Measurements from ENCODE around the gene DES.

Gene DES

DNA sequence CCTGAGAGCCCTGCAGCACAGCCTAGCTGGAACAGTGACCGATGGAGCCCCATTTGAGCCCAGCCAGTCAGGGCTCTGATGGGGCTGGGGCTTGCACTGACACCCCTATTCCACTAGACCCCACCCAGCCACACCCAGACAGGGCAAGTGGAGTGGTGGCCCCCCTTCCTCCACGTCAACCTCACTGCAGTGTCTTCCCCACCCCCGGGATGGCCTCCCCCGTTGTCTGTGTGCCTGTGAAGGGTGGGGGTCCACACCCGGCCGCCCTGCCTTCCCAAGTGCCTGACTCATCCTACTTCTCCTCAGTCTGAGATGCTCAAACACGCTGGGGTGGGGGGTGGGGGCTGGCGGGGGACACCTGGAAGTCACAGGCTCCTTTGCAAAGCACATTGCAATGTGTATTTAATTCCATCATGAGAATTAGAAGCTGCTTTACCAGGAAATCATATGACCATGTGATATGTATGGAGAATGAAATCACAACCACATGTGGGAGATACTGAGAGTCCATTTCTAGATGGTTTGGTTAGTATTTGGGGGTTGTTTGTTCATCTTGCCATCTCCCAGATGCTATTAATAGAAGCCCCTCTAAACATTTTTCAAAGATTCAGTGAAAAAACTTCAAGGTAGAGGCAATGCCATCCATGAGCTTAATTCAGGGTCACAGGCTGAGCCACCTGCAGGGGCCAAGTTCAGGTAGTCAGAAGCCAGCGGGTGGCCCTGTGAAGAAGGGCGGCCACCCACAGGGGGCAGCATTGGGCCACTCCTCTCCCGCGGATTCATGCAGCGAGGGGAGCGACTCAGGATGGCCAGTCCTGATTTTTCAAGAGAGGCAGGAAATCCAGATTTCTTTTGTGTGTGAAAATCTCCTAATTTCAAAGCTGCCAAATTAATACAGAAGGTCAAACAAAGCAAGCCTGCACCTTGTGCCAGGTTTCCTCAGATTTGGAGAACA, 57.8 kb downstream of the DES start:
- DNase-seq: peak; percentile 38

Measured in CD4-positive, alpha-beta T cell treated with Interleukin-15 for 1 hour (primary cell).